ENCODE measurements around the gene MUC3A. TPM values are rescaled to one million over a fixed set of nuclear protein-coding genes. Genes with fewer than 3 reads are reported as not detected.
"Not testable (repeated sequence)": the region's sequence is repeated elsewhere in the genome, so short reads cannot be mapped to it uniquely, and the experiment has no call there.

Gene MUC3A
- total RNA-seq, 1 experiment from 2014 or later = 29.2 TPM

- not testable (repeated sequence) for H3K4me3 Mint-ChIP-seq; H3K27ac Mint-ChIP-seq; H3K27ac ChIP-seq (ENCODE audit: insufficient read length, low read depth, low read length); H4K91ac ChIP-seq (ENCODE audit: insufficient read length, low read depth, low read length); H3K4me1 Mint-ChIP-seq; H4K20me1 ChIP-seq (ENCODE audit: control insufficient read depth, insufficient read depth, insufficient read length); H4K5ac ChIP-seq (ENCODE audit: insufficient read length, low read depth, low read length); DNase-seq; H2AFZ ChIP-seq (ENCODE audit: low read length); H3K4me2 ChIP-seq (ENCODE audit: insufficient read depth, insufficient read length, low read length); H3K18ac ChIP-seq (ENCODE audit: insufficient read length, low read depth, low read length); H2BK5ac ChIP-seq (ENCODE audit: insufficient read length, low read length); H3K4me1 ChIP-seq (ENCODE audit: insufficient read depth, low read length); H3K9me3 ChIP-seq (ENCODE audit: control insufficient read depth, low read depth, low read length); H3K4ac ChIP-seq (ENCODE audit: low read depth, low read length); H3K27me3 Mint-ChIP-seq (ENCODE audit: low read depth); H3T11ph ChIP-seq (ENCODE audit: low read length); H2AK5ac ChIP-seq (ENCODE audit: insufficient read length, low read length); H2BK12ac ChIP-seq (ENCODE audit: insufficient read length, low read depth, low read length); H4K8ac ChIP-seq (replicated peaks; ENCODE audit: insufficient read length, low read depth, low read length); H3K23ac ChIP-seq (ENCODE audit: insufficient read length, low read depth, low read length); H3K79me1 ChIP-seq (ENCODE audit: insufficient read depth, low read depth, low read length, poor library complexity, severe bottlenecking); H3K23me2 ChIP-seq (ENCODE audit: insufficient read length, low read depth, low read length, poor library complexity, severe bottlenecking); H2BK120ac ChIP-seq (ENCODE audit: low read depth, low read length, poor library complexity, severe bottlenecking); H3K79me2 ChIP-seq (ENCODE audit: insufficient read depth, low read length); H3K14ac ChIP-seq (ENCODE audit: insufficient read depth, low read length); H3K56ac ChIP-seq (ENCODE audit: insufficient read length, low read depth, low read length); H3K27me3 ChIP-seq (ENCODE audit: insufficient read depth, low read length); H2BK15ac ChIP-seq (ENCODE audit: low read depth, low read length); H2BK20ac ChIP-seq (ENCODE audit: low read depth, low read length, poor library complexity, severe bottlenecking); H3K9ac ChIP-seq (ENCODE audit: extremely low read depth, insufficient read length, low read length)
- H3K36me3 Mint-ChIP-seq (ENCODE audit: insufficient read depth in 1 of 3, low read depth in 3 of 3) = peaks cover 13 to 22% (median 20%) of the 10 kb centered on the region in 3 experiments
- WGBS (ENCODE audit: extremely low coverage, insufficient read length, low lambda C conversion rate) = no CpG with 5 or more reads among the region's 7 CpGs
- H3K9me3 Mint-ChIP-seq = peaks cover 40 to 44% of the 10 kb centered on the region in 2 experiments
These were observed 13.2 kb upstream of the MUC3A start for GRCh38 chr7:100936167-100936566.

All from H9 (cell line).